Sciatic nerve (tissue), 2 donors: ENCODE data around the gene PRSS56. TPM values are rescaled to one million over a fixed set of nuclear protein-coding genes. Genes with fewer than 3 reads are reported as not detected.

Experiments
- ATAC-seq: fragments of 200-7000 bp; cut with Tn5 transposase; one replicate; pipeline ENCODE4 v1.9.1; 2020; ENCODE audit warnings: mild to moderate bottlenecking, moderate library complexity
- DNase-seq: peaks from one replicate; pipeline ENCODE4 v3.0.0-alpha.2; 2020; ENCODE audit warnings: low spot score
- intact Hi-C: fragments of 100-400 bp; cut with DNase I; formaldehyde crosslinking; loops from one replicate; pipeline ENCODE4 v1.14.2; 2022
- total RNA-seq: library from RNA; stranded (reverse); fragmentation: NEBNext Ultra II Directional; extraction: Animal tissue kit (Norgen Biotek cat#: 25700); gene quantifications from one replicate; pipeline ENCODE4 v1.2.1, GENCODE V29; 2021
- donor health status: DM: no; HTN: no; CAD: no.
- donor health status: DM: no; HTN: no; CAD: no.

PRSS56 gene
- total RNA-seq, 1 donor from 2014 or later = not detected

GRCh38 chr2:232497348-232497747 lies 22.8 kb upstream of the PRSS56 start:
- DNase-seq (no peak), ATAC-seq (no peak)
- intact Hi-C loops = no loop called here

- DNase-seq (no peak), ATAC-seq (no peak)
- intact Hi-C loops = no loop called here
These were observed 21.7 kb upstream of the PRSS56 start for GRCh38 chr2:232498452-232498851.

GRCh38 chr2:232501331-232501771 lies 18.8 kb upstream of the PRSS56 start:
- no peak for ATAC-seq
- intact Hi-C loops = no loop called here
- DNase-seq = no peak

GRCh38 chr2:232501794-232502390 lies 18.3 kb upstream of the PRSS56 start:
- ATAC-seq (no peak), DNase-seq (no peak)
- intact Hi-C loops = no loop called here

DNA sequence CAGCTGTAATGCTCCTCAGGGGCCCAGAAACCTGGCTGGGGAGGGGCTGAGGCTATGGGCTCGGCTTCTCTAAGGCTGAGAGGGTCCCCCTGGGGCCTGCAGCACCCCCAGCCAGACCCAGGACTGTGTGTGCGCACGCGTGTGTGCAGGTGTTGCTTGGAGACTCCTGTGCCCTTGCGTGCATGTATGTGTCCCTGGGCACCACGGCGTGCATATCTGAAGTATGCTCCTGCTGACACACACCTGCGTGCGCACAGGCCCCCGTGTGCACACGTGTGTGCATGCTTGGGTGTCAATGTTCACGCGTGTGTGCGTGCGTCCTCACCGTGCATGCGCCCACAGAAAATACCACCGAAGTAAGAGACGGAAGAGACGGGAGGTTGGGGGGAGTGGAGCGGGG lies 17.7 kb upstream of the PRSS56 start:
- intact Hi-C loops = no loop called here
- DNase-seq (no peak), ATAC-seq (no peak)

GRCh38 chr2:232502911-232503808 lies 17.0 kb upstream of the PRSS56 start:
- peak; percentile 50 for ATAC-seq
- DNase-seq = no peak
- intact Hi-C loops = no loop called here

- DNase-seq (no peak), ATAC-seq (no peak)
- intact Hi-C loops = no loop called here
These were observed 16.3 kb upstream of the PRSS56 start for GRCh38 chr2:232503809-232504323.

DNA sequence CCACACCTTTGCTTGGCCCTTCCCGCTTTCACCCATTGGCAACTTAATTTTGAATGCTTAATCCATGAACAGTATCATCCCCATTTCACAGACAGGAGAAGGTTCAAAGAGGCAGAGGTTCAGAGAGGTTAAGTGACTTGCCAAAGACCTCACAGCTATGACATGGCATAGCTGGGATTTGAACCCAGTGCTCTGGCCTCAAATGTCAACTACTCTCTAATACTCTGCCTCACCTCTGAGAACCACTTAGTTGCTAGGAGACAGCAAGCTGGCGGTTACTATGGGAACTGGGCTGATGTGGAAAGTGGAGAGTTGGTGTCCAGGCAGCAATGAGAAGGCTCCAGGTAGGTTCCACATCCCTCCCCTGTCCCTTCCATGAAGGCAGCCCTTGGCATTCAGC lies 15.8 kb upstream of the PRSS56 start:
- intact Hi-C loops = no loop called here
- no peak for DNase-seq
- no peak for ATAC-seq

DNA sequence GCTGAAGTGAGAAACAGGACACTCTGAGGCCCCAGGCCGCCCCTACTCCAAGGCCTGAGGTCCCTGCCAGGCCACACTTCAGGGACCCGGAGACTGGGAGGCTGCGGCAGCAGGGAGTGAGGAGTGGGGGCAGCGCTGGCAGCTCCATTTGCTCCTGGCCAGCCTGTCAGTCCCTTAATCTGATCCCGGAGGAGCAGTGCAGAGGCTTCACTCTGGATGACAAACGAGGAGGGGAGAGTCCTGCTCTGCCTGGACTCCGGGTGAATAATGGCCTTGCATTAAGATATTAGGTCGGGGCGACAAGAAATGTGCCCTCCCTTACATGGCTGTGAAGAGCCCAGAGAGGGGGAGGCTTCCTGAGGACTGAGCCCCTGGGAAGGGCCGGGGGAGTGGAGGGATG lies 14.3 kb upstream of the PRSS56 start:
- DNase-seq (no peak), ATAC-seq (no peak)
- intact Hi-C loops = no loop called here

DNA sequence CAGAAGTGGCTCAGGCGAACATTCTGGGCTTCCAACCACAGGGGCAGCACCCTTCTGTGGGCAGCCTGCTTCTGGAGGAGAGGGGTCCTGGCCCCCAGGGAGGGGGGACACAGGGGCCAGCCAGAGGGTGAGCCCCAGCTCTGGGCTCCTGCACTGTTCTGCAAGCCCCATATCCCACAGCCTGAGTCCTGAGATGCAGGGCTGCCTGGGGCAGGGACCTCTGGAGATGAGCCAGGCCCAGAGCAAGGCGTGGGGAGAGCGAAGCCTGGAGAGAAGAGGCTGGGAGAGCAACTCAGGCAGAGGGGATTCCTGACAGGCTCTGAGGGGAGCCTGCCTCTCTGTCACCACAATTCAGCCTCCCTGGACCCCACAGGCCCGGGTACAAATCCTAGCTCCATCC lies 13.5 kb upstream of the PRSS56 start:
- ATAC-seq (no peak), DNase-seq (no peak)
- intact Hi-C loops = no loop called here

GRCh38 chr2:232508251-232508650 lies 11.9 kb upstream of the PRSS56 start:
- ATAC-seq (no peak), DNase-seq (no peak)
- intact Hi-C loops = no loop called here

GRCh38 chr2:232511336-232511890 lies 8.8 kb upstream of the PRSS56 start:
- ATAC-seq (no peak), DNase-seq (no peak)
- intact Hi-C loops = no loop called here

DNA sequence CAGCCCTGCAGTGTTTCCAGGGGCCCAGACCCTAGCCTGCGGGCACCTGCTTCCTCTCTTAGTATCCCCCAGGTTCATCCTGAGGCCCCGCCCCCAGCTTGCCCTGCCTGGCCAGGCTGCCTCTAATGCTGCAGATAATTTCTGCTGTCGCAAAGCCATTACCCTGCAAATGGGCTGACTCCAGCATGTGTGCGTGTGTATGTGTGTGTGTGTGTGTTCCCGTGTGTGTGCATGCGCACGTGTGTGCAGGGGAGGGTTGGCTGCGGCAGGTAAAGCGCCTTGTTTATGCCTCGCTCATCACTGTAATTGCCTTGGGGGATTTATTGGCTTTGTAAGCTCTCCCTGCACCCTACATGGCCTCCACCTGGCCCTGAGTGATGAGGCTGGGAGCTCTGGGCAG lies 7.6 kb upstream of the PRSS56 start:
- intact Hi-C loops = no loop called here
- ATAC-seq (no peak), DNase-seq (no peak)

- ATAC-seq (no peak), DNase-seq (no peak)
- intact Hi-C loops = no loop called here
These were observed 6.8 kb upstream of the PRSS56 start for GRCh38 chr2:232513353-232513752.

GRCh38 chr2:232515639-232516038 lies 4.5 kb upstream of the PRSS56 start:
- intact Hi-C loops = no loop called here
- DNase-seq (no peak), ATAC-seq (no peak)

- DNase-seq (no peak), ATAC-seq (no peak)
- intact Hi-C loops = no loop called here
These were observed 3.6 kb upstream of the PRSS56 start for GRCh38 chr2:232516551-232516950.

GRCh38 chr2:232518844-232519243 lies 1.3 kb upstream of the PRSS56 start:
- intact Hi-C loops = no loop called here
- no peak for DNase-seq

GRCh38 chr2:232520489-232520888 lies 301 bp downstream of the PRSS56 start:
- DNase-seq (no peak), ATAC-seq (no peak)
- intact Hi-C loops = loop anchor here (10.0 kb wide), 1 partner anchor 616 kb away; no protein-coding TSS in a partner anchor

More at GRCh38 chr2:232518844-232519243, 1.3 kb upstream of the PRSS56 start:
- no peak for ATAC-seq

DNA sequence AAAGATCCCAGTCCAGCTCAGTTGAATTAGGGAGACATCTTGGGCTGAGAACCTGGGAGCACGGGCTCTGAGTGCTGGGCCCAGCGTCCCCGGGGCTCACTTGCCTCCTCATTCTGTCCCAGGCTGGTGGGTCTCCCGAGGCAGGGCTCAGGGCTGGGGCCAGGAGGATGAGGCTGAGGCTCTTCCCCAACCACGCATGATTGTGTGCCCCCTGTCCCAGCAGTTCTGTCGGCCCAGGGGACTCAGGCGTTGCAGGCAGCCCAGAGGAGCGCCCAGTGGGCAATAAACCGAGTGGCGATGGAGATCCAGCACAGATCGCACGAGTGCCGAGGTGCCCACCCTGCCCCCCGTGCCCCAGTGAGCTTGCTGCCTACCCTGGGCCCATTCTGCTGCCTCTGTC lies 910 bp downstream of the PRSS56 start:
- no peak for DNase-seq
- no peak for ATAC-seq
- intact Hi-C loops = loop anchor here (10.0 kb wide), 1 partner anchor 616 kb away; no protein-coding TSS in a partner anchor
